CD4-positive, alpha-beta T cell treated with Interleukin-6 for 4 hours (primary cell): ENCODE measurements around the gene CACNA1S.

Experiments used
- DNase-seq: peaks from one replicate; pipeline ENCODE4 v3.0.0-alpha.2; 2020; ENCODE audit warnings: mixed read lengths

Gene CACNA1S

DNA sequence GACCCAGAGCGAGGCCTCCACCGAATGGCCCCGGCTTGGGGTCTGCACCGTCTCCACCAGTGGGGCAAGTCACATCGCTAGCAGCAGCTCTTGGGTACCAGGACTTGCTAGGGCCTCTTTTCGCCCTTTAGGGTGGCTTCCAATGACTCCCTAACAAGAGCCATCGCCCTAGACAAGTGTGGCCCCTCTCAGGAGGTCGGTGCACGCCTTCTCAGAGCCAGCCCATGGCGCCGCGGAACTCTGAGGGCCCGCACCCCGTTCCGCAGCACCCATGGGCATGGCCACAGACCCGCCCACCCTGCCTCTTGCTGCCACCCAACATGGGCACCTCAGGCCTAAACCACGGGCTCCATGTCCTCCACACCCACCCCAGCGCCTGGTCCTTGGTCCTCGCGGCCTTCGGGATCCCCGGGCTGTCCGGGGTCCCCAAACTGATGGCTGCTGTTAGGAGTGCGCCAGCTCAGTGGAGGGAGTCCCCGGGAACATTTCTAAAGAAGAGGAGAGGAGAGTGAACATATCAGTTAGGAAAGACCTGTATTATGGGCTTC, 3.2 kb upstream of the CACNA1S start:
- no peak for DNase-seq

GRCh38 chr1:201114245-201115131, 2.3 kb upstream of the CACNA1S start:
- peak; percentile 77 for DNase-seq

DNA sequence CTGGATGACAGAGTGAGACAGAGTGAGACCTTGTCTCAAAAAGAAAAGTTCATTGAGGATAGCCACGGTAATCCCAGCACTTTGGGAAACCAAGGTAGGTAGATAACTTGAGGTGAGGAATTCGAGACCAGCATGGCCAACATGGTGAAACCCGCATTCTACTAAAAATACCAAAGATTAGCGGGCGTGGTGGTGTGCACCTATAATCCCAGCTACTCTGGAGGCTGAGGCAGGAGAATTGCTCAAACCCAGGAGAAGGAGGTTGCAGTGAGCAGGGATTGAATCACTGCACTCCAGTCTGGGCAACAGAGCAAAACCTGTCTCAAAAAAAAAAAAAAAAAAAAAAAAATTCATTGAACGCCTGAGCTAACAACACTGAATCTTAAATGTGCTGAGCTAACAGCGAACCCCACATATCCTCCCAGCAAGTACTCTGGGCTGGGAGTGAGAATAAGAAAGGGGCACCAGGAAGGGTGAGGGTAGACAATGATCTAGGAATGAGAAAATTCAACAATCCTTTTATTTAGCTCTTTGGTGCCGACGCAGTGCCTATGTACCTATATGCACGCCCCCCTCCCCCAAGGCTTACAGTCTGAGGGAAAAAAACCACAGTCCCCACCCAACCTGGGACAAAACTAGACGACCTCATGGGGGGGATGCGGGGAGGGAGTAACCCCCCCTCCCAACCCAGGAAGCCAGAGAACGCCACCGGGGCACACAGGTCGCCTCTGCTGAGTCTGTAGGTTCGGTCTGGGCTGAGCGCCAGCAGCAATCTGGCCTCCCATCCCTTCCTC, 1.4 kb upstream of the CACNA1S start:
- DNase-seq, result no peak

DNA sequence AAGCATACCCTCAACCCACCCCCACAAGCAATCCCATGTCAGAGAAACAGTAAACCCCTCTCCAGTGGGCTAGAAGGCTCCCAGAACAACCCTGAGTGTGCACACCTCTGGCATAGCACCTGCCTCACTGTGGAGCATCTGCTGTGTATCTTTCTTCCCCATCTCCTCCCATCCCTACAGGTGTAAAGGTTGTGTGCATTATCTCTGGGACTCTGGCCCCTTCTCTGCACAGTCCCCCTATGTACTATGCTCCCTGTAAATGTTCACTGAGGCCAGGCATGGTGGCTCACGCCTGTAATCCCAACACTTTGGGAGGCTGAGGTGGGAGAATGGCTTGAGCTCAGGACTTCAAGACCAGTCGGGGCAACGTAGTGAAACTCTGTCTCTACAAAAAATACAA, 700 bp upstream of the CACNA1S start:
- DNase-seq, result no peak

GRCh38 chr1:201111672-201112071, 554 bp downstream of the CACNA1S start:
- DNase-seq, result no peak

- no peak for DNase-seq
Measured at GRCh38 chr1:201111156-201111555, 1.1 kb downstream of the CACNA1S start.

GRCh38 chr1:201110616-201111015, 1.6 kb downstream of the CACNA1S start:
- no peak for DNase-seq

DNA sequence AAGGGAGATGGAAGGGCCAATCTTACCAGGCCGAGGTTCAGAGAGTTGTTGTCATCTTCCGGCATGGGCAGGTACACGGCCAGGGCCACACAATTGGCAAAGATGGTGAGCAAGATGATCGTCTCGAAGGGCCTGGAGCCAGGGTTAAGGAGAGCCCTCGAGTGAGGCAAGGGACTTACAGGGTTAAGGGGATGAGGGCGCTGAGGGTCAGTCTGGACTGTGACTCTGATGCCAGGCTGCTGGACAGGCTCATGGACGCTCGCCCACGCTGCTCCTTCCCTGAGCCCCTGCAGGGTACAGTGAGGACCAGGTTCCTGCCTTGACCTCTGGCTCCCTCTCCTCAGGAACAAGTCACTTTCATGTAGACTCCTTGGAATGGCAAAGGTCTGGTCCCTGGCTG, 2.1 kb downstream of the CACNA1S start:
- DNase-seq, result no peak

- no peak for DNase-seq
Measured at GRCh38 chr1:201109651-201110050, 2.6 kb downstream of the CACNA1S start.

- no peak for DNase-seq
Measured at GRCh38 chr1:201108614-201109013, 3.6 kb downstream of the CACNA1S start.

- no peak for DNase-seq
Measured at GRCh38 chr1:201105688-201106087, 6.5 kb downstream of the CACNA1S start.

DNA sequence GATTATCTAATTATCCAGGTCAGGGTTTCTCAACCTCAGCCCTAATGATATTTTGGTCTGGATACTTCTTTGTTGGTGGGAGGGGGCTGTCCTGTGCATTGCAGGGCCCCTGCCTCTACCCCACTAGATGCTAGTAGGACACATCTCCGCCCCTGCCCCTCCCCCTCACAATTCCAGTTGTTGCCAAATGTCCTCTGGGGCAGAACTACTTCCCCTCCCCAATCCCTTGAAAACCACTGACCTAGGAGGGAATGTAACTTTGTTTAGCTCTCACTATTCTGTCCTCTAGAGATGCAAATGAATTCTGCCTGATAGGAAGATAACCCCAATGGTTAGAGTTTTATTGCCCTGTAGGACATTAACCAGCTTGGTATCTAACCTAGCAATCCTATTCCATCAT, 8.1 kb downstream of the CACNA1S start:
- no peak for DNase-seq

GRCh38 chr1:201103666-201104065, 8.6 kb downstream of the CACNA1S start:
- DNase-seq, result no peak

DNA sequence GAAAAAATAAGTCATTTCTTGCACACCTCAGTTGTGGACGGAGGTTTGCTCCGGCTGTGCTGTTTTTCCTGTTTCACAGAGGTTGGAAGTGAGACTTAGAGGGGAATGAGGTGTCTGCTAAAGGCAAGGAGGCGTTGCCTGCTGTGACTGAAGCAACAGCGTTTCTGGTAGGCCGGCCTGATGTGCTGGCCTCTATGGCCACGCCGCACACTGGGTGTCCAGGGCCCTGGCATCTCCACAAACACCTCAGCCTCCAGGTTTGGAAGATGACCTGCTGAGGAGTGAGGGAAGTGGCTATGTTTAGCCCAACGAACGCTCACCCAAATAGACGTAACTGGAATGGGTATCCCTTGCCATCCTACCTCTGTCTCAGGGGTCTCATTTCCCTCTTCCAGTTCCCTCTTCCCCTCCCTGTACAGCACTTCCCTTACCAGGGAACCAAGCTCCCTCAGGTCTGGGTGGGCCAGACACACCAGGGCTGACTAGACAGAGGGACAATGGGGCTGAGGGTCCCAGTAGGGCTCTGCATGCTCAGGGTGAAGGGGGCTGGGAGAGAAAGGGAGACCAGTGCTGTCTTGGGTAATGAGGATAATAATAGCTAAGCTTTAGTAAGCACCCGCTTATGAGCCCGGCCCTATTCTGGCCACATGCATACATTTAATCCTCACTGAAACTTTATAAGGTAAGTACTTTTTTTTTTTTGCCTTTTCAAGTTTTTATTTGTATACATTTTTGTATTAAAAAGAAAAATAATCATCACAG, 11.9 kb downstream of the CACNA1S start:
- no peak for DNase-seq

DNA sequence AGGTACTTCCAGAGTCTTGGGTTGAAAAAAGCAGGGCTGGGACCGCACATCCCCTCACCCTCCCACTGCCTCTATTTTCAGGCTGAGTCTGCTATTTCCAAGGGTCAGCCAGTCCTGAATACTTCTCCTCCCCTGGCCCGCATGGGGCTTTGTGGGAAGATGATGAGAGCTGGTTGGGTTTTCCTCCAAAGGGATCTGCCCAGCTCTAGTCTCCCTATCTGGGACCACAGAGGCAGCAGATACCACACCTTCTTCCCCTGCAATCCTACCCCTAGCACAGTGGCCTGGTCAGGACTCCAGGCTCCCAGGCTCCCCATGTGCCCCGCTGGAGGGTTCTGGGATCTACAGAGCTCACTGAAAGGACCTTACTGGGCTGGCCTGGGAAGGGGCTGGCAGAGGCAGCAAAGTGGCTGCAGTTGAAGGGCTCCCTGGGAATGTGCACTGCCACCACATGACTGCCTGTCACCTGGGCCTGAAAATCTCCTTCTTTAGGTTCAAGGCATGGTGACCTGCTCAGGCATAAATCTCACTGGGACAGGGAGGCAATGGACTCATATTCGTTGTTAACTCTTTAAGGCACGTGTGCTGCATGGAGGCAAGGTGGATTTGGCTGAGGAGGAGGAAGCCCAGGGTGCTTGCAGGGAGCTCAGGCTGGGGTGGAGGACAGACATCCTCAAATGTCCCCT, 13.1 kb downstream of the CACNA1S start:
- no peak for DNase-seq

DNA sequence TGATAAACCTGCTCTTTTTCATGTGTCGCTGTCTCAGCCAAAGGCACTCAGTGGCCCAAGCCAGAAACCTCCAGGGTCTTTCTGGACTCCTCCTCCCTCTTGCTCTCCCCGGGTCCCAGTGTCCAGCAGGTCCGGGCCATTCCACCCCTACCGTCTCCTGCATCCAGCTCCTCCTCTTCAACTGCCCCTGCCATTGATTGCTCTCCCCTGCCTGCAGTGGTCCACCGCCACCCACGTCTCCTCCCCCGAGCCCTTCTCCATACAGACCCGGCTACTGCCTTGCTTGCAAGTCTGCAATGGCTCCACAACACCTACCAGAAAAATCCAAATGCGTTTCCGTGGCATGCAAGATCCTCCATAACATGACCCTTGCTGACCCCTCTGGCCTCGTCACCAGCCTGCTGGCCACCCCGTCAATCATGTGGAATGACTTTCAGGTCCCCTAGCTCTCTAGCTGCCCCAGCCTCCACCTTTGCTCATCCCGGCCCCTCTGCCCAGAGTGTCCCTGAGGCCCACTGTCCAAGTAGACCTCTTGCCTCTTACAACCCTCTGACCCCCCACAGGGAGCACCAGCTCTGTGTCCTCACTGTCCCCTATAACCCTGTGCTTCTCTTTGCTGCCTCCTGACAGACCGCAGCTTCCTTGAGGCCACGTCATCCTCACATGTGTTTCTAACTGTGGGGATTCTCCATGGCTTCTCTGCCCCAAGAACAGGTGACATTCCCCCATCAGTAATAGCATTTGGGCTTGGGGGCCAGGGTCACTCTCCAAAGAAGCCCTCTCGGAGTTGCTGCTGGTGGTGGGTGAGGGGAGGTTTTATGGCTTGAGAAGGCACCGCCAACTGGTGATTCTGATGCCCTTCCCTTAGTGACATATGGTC, 15.0 kb downstream of the CACNA1S start:
- no peak for DNase-seq

GRCh38 chr1:201096041-201096461, 16.2 kb downstream of the CACNA1S start:
- no peak for DNase-seq

DNA sequence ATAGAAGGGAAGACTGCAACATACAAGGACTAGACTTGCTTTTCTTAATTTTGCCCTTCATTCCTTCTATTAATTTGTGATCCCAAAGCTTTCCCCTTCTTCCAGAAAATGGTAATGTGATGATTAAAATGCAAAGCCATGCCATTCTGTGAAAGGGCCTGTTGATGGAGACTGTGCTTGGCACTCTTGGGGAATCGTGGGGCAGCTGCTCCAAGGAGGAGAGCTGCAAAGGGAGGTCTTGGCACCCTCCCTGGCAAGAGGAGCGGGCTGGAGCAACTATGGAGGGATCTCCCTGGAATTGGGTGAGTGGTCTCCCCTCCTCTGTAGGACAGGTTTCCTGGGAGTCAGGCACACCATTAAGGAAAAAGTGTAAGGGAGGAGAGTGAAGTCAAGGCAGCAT, 16.6 kb downstream of the CACNA1S start:
- DNase-seq, result no peak

- DNase-seq, result no peak
Measured at GRCh38 chr1:201094832-201095231, 17.4 kb downstream of the CACNA1S start.

DNA sequence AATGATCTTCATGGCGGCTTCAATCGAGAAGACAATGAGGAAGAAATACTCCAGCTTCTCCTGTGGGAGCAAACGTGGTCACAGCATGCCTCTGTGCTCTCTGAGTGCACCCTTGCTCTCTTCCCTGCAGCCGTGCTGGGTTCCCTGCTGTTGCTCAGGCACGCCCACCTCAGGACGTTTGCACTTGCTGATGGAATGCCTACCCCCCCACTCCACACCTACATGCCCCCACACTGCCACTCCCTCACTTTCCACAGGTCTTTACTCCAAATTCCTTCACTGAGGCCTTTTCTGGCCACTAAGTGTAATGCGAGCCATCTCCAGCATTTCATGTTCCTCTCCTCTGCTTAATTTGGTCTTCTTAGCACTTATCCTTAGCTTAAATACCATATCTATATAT, 18.3 kb downstream of the CACNA1S start:
- no peak for DNase-seq

DNA sequence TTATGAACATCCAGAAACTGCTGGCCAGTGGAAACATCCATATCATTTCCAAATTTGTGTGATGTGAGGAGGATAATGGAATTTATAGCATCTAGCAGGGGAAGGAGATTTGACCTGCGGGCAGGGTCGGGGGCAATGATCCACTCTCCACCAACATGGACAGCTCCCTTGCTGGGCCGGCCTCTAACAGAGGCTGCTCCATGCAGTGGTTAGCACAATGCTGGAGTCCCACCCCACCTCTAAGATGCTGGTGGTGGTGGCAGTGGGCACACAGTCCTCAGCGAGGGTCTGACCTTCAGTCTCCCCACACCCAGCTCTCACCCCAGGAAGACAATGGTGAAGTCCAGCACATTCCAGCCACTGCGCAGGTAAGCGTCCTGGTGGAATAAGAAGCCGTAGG, 18.7 kb downstream of the CACNA1S start:
- no peak for DNase-seq
